GM12872 (cell line): Measurements from ENCODE around the gene CTNS.
A peak's percentile ranks its signal among the peaks of the same experiment; 100 is the strongest.

Source experiments
- TF ChIP-seq, protein P1 (sequence below): IDR thresholded peaks from 3 replicates; pipeline ENCODE4 v1.5.1; 2011; ENCODE audit warnings: low read depth, mild to moderate bottlenecking, low read length, moderate library complexity; ENCODE audit not compliant: insufficient read depth

Gene CTNS

DNA sequence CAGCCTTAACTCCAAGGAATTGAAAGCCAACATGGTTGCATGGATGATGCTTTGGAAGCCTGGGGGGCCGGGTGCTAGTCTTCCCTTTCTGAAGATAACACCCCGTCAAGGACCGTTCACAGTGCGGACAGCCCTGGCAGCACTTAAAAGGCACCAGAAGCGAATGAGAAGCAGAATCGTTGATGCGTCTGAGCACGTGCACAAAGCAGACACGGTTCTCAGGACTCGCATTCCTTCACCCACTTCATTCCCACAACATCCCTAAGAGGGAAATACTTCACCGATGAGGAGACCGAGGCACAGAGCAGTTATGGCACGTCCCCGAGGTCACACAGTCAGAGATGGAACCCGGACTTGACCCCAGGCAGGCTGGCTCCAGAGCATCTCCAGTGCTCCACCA is 41.6 kb upstream of the CTNS start:
- TF ChIP-seq, protein P1, sequence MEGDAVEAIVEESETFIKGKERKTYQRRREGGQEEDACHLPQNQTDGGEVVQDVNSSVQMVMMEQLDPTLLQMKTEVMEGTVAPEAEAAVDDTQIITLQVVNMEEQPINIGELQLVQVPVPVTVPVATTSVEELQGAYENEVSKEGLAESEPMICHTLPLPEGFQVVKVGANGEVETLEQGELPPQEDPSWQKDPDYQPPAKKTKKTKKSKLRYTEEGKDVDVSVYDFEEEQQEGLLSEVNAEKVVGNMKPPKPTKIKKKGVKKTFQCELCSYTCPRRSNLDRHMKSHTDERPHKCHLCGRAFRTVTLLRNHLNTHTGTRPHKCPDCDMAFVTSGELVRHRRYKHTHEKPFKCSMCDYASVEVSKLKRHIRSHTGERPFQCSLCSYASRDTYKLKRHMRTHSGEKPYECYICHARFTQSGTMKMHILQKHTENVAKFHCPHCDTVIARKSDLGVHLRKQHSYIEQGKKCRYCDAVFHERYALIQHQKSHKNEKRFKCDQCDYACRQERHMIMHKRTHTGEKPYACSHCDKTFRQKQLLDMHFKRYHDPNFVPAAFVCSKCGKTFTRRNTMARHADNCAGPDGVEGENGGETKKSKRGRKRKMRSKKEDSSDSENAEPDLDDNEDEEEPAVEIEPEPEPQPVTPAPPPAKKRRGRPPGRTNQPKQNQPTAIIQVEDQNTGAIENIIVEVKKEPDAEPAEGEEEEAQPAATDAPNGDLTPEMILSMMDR: no peak

DNA sequence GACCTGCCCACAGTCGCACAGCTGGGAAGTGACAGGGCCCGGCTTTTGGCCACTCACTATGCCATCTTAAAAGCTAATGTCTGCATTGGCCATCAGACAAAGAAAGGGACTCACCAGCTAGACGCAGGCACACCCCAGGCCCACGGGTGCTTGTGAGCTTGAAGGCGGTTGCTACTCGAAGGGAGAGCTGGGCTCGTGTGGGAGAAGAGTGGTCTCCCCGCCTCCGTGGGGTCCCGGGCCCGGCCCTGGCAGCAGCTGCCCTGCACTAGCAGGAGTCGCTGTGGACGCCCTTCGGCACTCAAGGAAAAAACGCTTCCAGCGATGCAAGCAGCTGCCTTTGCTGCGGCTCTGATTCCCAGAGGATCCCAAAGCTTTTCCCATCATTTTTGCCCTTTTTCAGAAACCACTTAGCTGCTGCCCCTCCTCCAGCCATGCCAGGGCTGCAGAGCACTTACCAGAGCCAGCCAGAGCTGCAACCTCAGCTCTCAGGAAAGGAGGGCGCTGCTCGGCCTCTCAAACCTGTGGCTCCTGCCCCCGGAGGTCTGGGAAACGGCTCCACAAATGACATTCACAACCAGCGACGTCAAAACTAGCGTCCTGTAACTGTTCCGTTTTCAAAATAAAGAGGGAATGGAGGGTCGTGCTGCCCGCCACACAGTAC is 39.6 kb upstream of the CTNS start:
- TF ChIP-seq, protein P1: no peak

DNA sequence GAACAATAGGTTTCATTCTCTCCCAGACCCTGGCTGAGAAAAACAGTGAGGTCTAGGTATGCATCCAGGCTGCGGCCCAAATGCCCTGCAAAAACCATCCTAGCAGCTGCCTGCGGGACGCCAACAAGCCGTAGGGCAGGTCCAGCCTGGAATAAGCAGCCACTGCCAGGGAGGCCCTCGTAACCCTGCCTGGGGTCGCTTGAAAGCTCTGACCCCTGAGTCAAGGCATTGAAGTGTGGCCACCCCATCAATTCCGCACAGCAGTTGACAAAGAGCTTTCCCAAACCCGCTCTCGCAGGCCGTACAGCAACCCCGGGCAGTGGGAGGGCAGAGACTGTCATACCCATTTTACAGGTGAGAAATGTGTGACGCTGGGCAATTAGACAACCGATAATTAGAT is 38.5 kb upstream of the CTNS start:
- TF ChIP-seq, protein P1: no peak

DNA sequence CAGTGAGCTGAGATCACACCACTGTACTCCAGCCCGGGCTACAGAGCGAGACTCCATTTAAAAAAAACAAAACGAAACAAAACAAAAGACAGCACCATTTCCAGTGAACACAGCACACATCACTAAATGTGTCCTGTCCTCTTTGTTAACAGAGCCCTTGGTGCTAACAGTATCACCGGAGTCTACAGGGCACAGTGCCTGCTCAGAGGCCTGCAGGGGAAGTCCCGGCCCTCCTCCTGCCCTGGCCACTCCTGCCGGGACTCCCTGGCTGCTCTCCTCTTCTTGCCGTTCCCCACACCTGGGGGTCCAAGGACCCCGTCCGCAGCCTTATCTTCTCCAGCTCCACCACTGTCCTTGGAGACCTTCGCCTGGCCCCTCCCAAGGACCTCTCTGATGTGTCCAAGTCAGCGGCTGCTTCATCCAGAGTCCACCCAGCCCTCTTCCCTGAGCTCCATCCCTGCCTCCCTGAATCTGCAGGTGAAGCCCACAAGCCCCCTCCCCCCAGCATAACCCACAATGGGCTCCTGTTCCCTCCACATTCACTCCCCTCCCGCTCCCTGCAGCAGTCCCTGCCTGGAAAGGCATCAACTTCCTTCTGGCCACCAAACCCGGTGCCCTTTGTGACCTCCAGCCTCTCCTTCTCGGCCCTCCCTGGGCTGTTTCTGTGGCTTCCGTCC is 35.9 kb upstream of the CTNS start:
- TF ChIP-seq, protein P1: no peak

DNA sequence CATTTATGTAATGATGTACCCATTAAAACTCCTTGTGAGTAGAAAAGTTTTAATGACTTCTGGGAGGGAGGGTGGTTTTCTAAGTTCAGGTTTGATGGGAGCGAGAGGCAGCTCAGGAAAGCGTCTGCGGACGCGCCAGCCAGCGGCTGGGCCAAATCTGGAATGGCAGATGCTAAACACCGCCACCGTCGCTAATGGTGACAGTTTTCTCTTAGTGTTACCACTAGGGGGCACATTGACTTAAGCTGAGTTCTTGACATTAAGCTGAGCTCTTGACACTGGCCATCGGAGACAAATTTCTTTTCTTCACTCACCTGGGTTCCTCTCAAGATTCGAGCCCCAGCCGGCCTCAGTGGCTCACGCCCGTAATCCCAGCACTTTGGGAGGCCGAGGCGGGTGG is 34.1 kb upstream of the CTNS start:
- TF ChIP-seq, protein P1: peak; percentile 72

DNA sequence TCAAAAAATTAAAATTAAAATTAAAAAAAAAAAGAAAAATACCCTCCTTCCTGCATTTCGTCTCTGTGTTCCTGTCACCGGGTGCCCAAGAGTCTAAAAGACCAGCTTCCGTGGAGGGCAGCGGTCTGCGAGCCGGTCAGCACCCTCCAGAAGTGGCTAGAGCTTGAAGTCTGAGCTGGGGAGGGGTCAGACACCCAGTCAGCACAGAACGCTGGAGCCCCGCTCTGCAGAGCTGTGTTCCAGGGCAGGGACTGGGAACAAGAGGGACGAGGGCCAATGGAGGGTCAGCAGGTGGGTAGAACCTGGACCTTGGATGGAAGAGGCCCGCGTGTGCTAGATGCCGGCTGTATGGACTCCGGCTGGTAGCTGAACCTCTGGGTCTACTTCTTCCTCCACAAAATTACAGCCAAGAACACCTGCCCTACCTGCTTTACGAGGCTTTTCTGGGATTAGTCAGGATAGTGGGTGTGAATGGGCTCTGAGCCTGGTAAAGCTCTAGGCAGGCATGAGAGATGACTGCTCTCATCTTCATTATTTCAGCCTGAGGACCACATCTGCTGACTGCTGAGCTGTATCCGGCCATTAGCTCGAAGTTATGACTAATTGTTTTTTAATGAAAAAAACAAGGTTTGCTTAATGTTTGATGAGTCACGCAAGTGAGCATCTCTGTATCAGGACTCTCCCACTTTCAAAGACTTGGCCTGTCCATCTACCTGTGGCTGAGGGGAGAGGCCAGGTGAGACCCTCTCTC is 33.3 kb upstream of the CTNS start:
- TF ChIP-seq, protein P1: no peak

DNA sequence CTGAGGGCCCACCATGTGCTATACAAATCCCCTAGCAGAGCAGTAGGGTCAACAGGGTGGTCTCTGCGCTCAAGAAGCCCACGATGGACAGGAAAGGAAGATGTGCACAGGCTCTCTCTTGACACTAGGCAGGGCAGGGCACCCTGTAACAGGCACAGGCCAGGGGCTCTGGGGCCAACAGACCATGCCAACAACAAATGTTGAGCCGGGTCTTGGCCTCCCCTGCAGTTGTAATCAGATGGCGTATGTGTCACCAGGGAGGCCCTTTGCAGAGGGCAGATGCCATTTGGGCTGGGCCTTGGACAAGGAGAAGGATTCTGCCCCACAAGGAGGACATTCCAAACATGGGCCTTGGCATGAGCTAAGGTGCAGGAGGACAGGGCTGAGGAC is 32.7 kb upstream of the CTNS start:
- TF ChIP-seq, protein P1: no peak
